GM18508 (cell line): ENCODE results near the gene FHL2.

Source experiments
- ATAC-seq: cut with Tn5 transposase; IDR thresholded peaks from one replicate; pipeline ENCODE4 v1.9.1; 2021; ENCODE audit warnings: moderate number of reproducible peaks; ENCODE audit not compliant: insufficient read depth, unreplicated experiment

FHL2 gene

GRCh38 chr2:105398336-105399206, at the start of gene FHL2:
FHL2 (minus strand) TSS chr2:105399051; CDS start chr2:105386516, 12,535 bp downstream.
- ATAC-seq, result peak; percentile 62

DNA sequence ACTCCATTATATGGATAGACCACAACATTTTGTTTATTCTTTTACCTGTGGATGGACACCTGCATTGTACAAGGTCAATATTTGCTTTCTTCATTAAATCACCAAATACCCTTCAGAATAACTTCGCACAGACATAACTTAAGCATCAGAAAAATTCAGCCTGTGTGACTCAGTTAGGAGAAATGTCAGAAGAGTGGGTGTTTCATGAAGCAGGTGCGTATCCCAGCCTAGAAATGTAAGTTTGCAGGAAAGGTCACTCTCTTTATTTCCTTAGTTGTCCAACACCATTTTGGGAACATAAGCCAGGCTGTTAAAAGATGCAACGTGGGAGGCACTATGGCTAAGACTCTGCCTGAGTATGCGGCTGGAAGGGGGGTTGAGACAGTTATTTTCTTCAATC, 48.6 kb upstream of the FHL2 start:
- ATAC-seq, result no peak

- no peak for ATAC-seq
These were observed 47.6 kb upstream of the FHL2 start for GRCh38 chr2:105446501-105446900.

- ATAC-seq, result no peak
These were observed 47.1 kb upstream of the FHL2 start for GRCh38 chr2:105445976-105446375.

- ATAC-seq, result no peak
These were observed 46.6 kb upstream of the FHL2 start for GRCh38 chr2:105445498-105445897.

- no peak for ATAC-seq
These were observed 45.1 kb upstream of the FHL2 start for GRCh38 chr2:105443617-105444598.

- ATAC-seq, result no peak
These were observed 43.9 kb upstream of the FHL2 start for GRCh38 chr2:105442721-105443120.

- ATAC-seq, result no peak
These were observed 43.2 kb upstream of the FHL2 start for GRCh38 chr2:105442056-105442455.

GRCh38 chr2:105439141-105439540, 40.3 kb upstream of the FHL2 start:
- no peak for ATAC-seq

GRCh38 chr2:105438104-105438929, 39.5 kb upstream of the FHL2 start:
- no peak for ATAC-seq

DNA sequence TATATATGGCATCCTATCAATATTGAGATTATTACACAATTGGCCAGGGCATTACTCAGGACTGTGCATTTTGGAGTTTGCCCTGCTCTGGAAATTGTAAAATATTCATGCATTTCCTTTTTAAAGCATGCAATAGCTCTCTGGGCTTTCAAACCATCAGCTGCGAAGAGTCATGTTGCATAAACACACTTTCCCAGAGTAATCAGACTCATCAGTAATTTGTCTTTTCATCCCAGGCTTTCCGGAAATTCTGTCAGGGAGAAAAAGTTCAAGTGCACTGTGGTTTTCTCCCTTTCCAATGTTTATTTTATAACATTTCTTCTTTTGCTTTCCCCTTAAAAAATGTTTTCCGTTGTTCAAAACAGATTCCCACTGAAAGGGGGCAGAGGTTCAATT, 38.9 kb upstream of the FHL2 start:
- no peak for ATAC-seq

DNA sequence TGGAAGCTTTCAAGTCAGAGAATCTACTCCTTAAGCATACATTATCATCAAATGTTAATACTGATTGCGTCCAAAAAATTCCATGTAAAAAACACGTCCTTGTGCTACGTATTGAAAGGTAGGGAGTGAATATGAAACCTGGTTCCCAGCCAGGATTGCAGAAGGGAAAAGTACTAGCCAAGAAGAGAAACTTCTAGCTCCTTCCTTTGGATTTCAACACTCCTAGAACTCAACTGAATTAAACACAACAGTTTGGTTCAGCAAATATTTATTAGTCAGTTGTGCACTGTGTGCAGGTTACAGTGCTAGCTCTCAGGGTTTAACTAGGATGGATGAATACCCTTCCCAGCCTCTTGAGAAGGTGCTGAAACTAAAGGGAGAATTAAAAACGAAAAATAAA, 33.9 kb upstream of the FHL2 start:
- no peak for ATAC-seq

- ATAC-seq, result no peak
These were observed 33.2 kb upstream of the FHL2 start for GRCh38 chr2:105432044-105432399.

GRCh38 chr2:105431367-105432043, 32.7 kb upstream of the FHL2 start:
- no peak for ATAC-seq

DNA sequence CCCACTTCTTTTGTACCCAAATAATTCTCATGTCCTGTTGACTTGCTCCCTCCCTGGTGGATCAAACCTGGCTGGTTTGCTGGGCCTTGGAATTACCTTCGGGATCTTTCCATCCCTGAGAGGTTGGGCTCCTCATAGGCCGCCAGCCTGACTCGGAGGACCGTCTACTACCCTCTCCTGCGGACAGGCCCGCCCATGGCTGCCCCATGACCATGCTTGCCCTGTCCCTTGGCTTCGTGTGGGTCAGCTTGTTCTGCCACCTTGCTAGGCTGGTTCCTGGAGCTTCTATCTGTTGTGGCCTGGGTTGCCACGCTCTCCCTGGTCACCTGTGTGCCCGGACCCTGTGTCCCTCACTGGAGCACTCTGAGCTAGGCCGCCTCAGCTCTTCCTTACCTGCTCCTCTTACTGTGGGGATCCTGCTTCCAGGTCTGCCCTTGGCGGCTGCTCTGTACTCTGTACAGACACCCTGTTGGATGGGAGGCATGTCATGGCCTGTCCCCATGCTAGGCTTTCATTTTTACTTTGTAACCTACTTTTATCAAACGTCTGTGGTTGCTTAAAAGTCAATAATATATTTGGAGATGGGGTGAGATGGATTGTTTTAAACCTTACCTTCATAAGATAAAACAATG, 29.7 kb upstream of the FHL2 start:
- no peak for ATAC-seq

GRCh38 chr2:105427485-105427884, 28.6 kb upstream of the FHL2 start:
- ATAC-seq, result no peak

DNA sequence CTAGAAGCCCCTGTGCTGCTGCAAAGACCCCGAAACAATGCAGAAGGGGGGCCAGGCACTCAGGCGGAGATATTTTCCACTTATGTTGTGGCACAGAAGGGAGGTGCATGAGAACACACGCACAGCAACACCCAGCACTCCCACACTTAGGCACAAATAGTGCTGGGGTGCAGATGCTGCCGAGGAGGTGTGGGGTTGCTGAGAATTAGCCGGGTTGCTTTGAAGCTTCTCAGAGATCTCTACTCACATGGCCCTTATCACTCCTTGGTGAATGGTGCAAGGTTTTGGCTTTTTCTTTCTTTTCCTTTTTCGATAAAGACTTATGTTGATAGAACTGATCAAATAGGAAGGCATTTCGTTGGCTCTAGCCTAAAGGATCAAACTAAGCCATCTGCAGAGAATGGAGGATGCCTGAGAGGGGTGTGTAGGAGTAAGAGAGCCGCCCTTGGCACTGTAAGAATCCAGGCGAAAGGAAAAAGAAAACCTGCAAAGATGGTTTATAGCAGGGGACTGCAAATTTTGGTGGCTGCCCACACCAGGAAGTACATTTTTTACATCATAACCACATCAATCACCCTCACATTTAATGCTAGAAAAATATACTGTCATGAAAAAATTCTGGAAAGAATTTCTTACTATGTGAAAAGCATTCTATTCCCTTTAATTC, 27.9 kb upstream of the FHL2 start:
- no peak for ATAC-seq

DNA sequence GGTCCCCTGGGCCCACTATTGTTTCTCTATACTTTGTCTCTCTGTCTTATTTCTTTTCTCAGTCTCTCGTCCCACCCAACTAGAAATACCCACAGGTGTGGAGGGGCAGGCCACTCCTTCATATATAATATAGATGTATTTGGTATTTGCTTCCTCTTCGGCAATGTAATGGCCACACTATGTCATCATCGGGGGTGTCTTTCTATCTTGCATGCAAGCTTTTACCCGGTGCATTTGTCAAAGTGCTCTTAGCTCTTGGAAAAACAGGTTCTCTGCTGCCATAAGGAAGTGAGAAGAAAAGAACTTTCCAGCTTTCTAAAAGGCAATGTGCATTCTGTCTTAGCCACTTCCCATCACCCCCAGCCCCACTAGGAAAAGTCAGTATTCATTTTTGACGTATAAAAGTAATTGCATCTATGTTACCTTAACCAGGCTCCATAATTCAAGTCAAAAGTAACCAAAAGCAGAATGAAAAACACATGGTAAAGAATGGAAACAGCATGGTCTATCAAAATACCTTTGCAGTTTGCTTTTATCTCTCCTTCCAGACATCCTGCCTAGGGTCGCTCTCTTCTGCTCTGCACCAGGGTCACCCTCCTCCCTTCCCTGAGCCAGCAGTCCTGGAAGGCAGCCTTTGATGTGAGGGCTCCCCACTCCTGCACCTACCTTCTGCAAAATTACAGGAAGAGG, 27.2 kb upstream of the FHL2 start:
- ATAC-seq, result no peak
